MCF 10A (cell line): ENCODE measurements around the gene LCN2. TPM values are rescaled to one million over a fixed set of nuclear protein-coding genes. Genes with fewer than 3 reads are reported as not detected.

Source experiments
- BruUV-seq: library from RNA; stranded (reverse); fragments of 400-500 nt; replicated peaks from 2 replicates; lab custom pipeline; 2021; lab: Mats Ljungman, UMichigan
- CTCF ChIA-PET: fragments of 300-600 bp; sonication (Branson Sonifier 250); formaldehyde crosslinking; extraction: SDS; loops from one replicate; lab custom pipeline; 2021; ENCODE audit warnings: antibody characterized with exemption, inconsistent platforms; lab: Yijun Ruan, JAX
- POLR2A ChIA-PET: fragments of 300-600, 350-650 bp; sonication (Branson Sonifier 250); formaldehyde crosslinking; extraction: SDS; loops from one replicate; lab custom pipeline; 2020; ENCODE audit warnings: antibody characterized with exemption, inconsistent platforms; lab: Yijun Ruan, JAX
- DNase-seq: peaks from one replicate; pipeline ENCODE4 v3.0.0-alpha.2; 2018; ENCODE audit not compliant: unreplicated experiment
- H3K27ac Mint-ChIP-seq: one replicate; pipeline ENCODE4 v1.8.0; 2022; ENCODE audit warnings: mild to moderate bottlenecking, low read depth, mixed read lengths; ENCODE audit not compliant: unreplicated experiment
- H3K27me3 Mint-ChIP-seq: one replicate; pipeline ENCODE4 v1.8.0; 2022; ENCODE audit warnings: mixed read lengths; ENCODE audit not compliant: insufficient read depth, unreplicated experiment
- H3K36me3 Mint-ChIP-seq: one replicate; pipeline ENCODE4 v1.8.0; 2022; ENCODE audit warnings: mild to moderate bottlenecking, moderate library complexity, mixed read lengths; ENCODE audit not compliant: insufficient read depth, unreplicated experiment
- H3K4me1 Mint-ChIP-seq: one replicate; pipeline ENCODE4 v1.8.0; 2022; ENCODE audit warnings: mixed read lengths; ENCODE audit not compliant: insufficient read depth, unreplicated experiment
- H3K4me3 Mint-ChIP-seq: one replicate; pipeline ENCODE4 v1.8.0; 2022; ENCODE audit warnings: mild to moderate bottlenecking, moderate library complexity, mixed read lengths; ENCODE audit not compliant: unreplicated experiment
- H3K9me3 Mint-ChIP-seq: one replicate; pipeline ENCODE4 v1.8.0; 2022; ENCODE audit warnings: mixed read lengths; ENCODE audit not compliant: unreplicated experiment
- intact Hi-C: fragments of 100-400 bp; cut with micrococcal nuclease; formaldehyde crosslinking; loops from 2 replicates; pipeline ENCODE4 v1.14.1; 2022
- total RNA-seq: library from RNA; stranded (reverse); gene quantifications from 2 replicates; pipeline ENCODE4 v1.2.3, GENCODE V29; 2022
- TF ChIP-seq, protein P1 (sequence below): fragments of 200-600 bp; IDR thresholded peaks from one replicate; pipeline ENCODE4 v1.8.0; 2022; ENCODE audit warnings: antibody characterized with exemption, mild to moderate bottlenecking; ENCODE audit not compliant: unreplicated experiment

The LCN2 gene
- total RNA-seq, 1 experiment from 2014 or later, result 7.7 TPM

DNA sequence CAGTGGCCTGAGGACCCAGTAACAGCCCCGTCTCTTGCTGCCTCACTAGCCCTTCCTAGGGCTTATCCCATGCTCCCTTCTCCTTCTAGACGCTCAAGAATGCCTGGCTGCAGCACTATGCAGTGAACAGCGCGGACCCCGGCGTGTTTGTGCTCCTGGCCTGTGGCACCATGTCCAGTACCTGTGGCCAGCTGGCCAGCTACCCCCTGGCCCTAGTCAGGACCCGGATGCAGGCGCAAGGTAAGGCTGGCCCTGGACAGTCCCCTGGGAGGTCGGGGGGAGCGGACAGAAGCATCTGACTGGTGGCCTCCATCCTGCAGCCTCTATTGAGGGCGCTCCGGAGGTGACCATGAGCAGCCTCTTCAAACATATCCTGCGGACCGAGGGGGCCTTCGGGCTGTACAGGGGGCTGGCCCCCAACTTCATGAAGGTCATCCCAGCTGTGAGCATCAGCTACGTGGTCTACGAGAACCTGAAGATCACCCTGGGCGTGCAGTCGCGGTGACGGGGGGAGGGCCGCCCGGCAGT lies 42.2 kb upstream of the LCN2 start:
- no peak overlapping the region for H3K27ac Mint-ChIP-seq
- POLR2A ChIA-PET, result interaction anchor here (4.5 kb wide), 1 partner anchor 8 kb away, joined by 19 read pairs; no protein-coding TSS in a partner anchor

DNA sequence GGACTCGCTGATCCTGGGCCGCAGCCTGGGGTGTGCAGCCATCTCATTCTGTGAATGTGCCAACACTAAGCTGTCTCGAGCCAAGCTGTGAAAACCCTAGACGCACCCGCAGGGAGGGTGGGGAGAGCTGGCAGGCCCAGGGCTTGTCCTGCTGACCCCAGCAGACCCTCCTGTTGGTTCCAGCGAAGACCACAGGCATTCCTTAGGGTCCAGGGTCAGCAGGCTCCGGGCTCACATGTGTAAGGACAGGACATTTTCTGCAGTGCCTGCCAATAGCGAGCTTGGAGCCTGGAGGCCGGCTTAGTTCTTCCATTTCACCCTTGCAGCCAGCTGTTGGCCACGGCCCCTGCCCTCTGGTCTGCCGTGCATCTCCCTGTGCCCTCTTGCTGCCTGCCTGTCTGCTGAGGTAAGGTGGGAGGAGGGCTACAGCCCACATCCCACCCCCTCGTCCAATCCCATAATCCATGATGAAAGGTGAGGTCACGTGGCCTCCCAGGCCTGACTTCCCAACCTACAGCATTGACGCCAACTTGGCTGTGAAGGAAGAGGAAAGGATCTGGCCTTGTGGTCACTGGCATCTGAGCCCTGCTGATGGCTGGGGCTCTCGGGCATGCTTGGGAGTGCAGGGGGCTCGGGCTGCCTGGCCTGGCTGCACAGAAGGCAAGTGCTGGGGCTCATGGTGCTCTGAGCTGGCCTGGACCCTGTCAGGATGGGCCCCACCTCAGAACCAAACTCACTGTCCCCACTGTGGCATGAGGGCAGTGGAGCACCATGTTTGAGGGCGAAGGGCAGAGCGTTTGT lies 41.6 kb upstream of the LCN2 start:
- TF ChIP-seq, protein P1, sequence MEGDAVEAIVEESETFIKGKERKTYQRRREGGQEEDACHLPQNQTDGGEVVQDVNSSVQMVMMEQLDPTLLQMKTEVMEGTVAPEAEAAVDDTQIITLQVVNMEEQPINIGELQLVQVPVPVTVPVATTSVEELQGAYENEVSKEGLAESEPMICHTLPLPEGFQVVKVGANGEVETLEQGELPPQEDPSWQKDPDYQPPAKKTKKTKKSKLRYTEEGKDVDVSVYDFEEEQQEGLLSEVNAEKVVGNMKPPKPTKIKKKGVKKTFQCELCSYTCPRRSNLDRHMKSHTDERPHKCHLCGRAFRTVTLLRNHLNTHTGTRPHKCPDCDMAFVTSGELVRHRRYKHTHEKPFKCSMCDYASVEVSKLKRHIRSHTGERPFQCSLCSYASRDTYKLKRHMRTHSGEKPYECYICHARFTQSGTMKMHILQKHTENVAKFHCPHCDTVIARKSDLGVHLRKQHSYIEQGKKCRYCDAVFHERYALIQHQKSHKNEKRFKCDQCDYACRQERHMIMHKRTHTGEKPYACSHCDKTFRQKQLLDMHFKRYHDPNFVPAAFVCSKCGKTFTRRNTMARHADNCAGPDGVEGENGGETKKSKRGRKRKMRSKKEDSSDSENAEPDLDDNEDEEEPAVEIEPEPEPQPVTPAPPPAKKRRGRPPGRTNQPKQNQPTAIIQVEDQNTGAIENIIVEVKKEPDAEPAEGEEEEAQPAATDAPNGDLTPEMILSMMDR, result no peak
- no peak overlapping the region for H3K4me3 Mint-ChIP-seq
- DNase-seq, result no peak
- H3K4me1 Mint-ChIP-seq, result no peaks in the 10 kb centered on the region
- peak overlapping the region; percentile 47 for H3K27ac Mint-ChIP-seq
- POLR2A ChIA-PET, result interaction anchor here (0.7 to 4.5 kb wide), 3 partner anchors 9 to 557 kb away, joined by 3 to 19 read pairs (median 3); no protein-coding TSS in a partner anchor
- peaks cover 52% of the 10 kb centered on the region for H3K36me3 Mint-ChIP-seq
- BruUV-seq, result no TSS peak
- intact Hi-C loops, result no loop called here
- CTCF ChIA-PET, result interaction anchor here (0.5 to 6.6 kb wide), 3 partner anchors 9 to 744 kb away, joined by 3 to 62 read pairs (median 5); no protein-coding TSS in a partner anchor
- H3K9me3 Mint-ChIP-seq, result no peaks in the 10 kb centered on the region
- no peaks in the 10 kb centered on the region for H3K27me3 Mint-ChIP-seq

More for the DNA sequence above, 42.2 kb upstream of the LCN2 start:
- H3K36me3 Mint-ChIP-seq, result peaks cover 55% of the 10 kb centered on the region
- intact Hi-C loops, result no loop called here
- H3K27me3 Mint-ChIP-seq, result no peaks in the 10 kb centered on the region
- H3K4me3 Mint-ChIP-seq, result no peak overlapping the region
- DNase-seq, result no peak
- CTCF ChIA-PET, result interaction anchor here (0.6 to 6.6 kb wide), 4 partner anchors 9 to 744 kb away, joined by 4 to 62 read pairs (median 5); no protein-coding TSS in a partner anchor
- no TSS peak for BruUV-seq
- no peaks in the 10 kb centered on the region for H3K4me1 Mint-ChIP-seq
- TF ChIP-seq, protein P1, result no peak
- no peaks in the 10 kb centered on the region for H3K9me3 Mint-ChIP-seq

DNA sequence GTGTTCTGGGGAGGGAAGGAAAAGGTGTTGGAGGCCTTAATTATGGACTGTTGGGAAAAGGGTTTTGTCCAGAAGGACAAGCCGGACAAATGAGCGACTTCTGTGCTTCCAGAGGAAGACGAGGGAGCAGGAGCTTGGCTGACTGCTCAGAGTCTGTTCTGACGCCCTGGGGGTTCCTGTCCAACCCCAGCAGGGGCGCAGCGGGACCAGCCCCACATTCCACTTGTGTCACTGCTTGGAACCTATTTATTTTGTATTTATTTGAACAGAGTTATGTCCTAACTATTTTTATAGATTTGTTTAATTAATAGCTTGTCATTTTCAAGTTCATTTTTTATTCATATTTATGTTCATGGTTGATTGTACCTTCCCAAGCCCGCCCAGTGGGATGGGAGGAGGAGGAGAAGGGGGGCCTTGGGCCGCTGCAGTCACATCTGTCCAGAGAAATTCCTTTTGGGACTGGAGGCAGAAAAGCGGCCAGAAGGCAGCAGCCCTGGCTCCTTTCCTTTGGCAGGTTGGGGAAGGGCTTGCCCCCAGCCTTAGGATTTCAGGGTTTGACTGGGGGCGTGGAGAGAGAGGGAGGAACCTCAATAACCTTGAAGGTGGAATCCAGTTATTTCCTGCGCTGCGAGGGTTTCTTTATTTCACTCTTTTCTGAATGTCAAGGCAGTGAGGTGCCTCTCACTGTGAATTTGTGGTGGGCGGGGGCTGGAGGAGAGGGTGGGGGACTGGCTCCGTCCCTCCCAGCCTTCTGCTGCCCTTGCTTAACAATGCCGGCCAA lies 40.8 kb upstream of the LCN2 start:
- TF ChIP-seq, protein P1, result no peak
- no peaks in the 10 kb centered on the region for H3K4me1 Mint-ChIP-seq
- no peak overlapping the region for H3K27ac Mint-ChIP-seq
- H3K9me3 Mint-ChIP-seq, result no peaks in the 10 kb centered on the region
- no peak overlapping the region for H3K4me3 Mint-ChIP-seq
- ChIA-PET CTCF (interaction anchor here (6.6 kb wide), 1 partner anchor 8 kb away, joined by 62 read pairs; no protein-coding TSS in a partner anchor), POLR2A (interaction anchor here (0.7 to 4.5 kb wide), 3 partner anchors 9 to 558 kb away, joined by 3 to 19 read pairs (median 3); no protein-coding TSS in a partner anchor)
- no peaks in the 10 kb centered on the region for H3K27me3 Mint-ChIP-seq
- BruUV-seq, result TSS peak; percentile 10
- no peak for DNase-seq
- peaks cover 47% of the 10 kb centered on the region for H3K36me3 Mint-ChIP-seq
- intact Hi-C loops, result no loop called here
